GM21447 (cell line): ENCODE measurements around the gene EFCAB10.
"Not testable (repeated sequence)": the region's sequence is repeated elsewhere in the genome, so short reads cannot be mapped to it uniquely, and the experiment has no call there.

ENCODE experiments used
- ATAC-seq: cut with Tn5 transposase; IDR thresholded peaks from one replicate; pipeline ENCODE4 v1.9.1; 2021; ENCODE audit not compliant: unreplicated experiment

The EFCAB10 gene

GRCh38 chr7:105599080-105599479 is 17.8 kb upstream of the EFCAB10 start:
- ATAC-seq = not testable (repeated sequence)

- ATAC-seq = no peak
Measured at GRCh38 chr7:105596866-105597265, 15.6 kb upstream of the EFCAB10 start.

- no peak for ATAC-seq
Measured at GRCh38 chr7:105594034-105594433, 12.7 kb upstream of the EFCAB10 start.

- no peak for ATAC-seq
Measured at GRCh38 chr7:105591522-105591921, 10.2 kb upstream of the EFCAB10 start.

DNA sequence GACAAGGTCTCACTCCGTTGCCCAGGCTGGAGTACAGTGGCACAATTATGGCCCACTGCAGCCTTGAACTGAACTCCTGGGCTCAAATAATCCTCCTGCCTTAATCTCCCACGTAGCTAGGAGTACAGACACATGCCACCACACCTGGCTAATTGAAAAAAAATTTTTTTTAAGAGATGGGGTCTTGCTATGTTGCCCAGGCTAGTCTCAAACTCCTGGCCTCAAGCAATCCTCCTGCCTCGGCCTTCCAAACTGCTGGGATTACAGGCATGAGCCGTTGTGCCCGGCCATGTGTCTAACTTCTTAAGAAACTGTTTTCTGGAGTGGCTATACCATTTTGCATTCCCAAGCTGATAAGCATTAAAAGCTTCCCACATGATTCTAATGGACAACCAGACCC is 9.5 kb upstream of the EFCAB10 start:
- ATAC-seq = no peak

DNA sequence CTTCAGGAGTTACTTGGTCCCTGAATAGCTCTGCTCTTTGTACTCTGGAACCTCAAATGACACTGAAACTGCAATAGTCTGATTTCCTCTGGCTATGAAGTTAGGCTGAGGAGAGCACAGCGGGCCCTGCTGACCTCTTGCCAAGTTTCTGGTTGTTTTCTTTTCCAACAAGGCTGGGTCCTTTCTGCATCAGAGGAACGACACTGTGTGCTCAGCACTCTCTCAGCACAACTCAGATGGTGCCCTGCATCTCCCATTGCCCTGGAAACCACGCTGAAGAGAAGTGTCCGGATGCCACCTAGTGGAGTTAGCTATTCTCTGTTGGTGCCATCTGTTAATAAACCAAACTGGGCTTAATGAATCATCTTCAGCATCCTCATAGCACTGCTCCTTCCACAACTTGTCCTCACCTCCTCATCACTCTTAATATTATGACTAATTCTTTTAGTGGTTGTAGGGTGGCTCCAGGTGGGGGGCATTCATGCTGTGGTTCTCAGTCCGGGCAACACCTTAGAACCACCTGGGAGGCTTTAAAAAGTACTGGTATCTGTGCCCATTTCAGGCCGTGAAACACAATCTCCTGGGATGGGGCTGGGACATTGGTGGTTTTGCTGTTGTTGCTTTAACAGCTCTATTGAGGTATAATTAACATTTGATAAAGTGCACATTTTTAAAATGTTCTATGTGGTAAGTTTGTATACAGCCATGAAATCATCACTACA is 8.2 kb upstream of the EFCAB10 start:
- ATAC-seq = peak; percentile 86

DNA sequence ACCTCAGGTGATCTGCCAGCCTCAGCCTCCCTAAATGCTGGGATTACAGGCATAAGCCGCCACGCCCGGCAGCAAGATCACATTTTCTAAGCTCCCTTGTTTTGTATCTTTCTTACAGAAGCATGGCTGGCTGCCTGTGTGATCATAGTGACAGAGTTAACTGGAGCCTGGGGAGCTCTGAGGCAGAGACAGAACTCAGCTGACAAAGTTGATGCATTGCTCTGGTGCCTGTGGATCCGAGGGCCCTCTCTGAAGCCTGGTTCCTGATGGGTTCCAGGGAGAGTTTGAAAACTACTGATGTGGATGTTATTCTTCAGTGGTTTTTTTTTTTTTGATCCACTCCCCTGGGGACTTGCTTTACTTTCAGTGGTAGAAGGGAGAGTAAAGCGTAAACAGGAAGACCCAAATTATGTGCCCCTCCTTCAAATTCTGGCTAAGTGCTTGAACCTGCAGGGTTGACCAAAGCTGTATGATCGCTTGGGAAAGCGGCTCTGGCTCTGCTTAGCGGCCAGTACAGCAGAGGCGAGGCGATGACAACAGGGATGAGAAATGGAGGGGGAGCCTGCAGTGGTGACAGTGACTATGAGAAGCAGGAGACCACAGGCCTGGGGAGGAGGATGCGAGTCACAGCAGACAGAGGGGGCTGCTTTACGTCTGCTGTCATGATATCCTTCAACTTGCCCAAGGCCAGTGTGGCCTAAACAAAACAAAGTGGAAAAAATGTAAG is 6.8 kb upstream of the EFCAB10 start:
- ATAC-seq = no peak

DNA sequence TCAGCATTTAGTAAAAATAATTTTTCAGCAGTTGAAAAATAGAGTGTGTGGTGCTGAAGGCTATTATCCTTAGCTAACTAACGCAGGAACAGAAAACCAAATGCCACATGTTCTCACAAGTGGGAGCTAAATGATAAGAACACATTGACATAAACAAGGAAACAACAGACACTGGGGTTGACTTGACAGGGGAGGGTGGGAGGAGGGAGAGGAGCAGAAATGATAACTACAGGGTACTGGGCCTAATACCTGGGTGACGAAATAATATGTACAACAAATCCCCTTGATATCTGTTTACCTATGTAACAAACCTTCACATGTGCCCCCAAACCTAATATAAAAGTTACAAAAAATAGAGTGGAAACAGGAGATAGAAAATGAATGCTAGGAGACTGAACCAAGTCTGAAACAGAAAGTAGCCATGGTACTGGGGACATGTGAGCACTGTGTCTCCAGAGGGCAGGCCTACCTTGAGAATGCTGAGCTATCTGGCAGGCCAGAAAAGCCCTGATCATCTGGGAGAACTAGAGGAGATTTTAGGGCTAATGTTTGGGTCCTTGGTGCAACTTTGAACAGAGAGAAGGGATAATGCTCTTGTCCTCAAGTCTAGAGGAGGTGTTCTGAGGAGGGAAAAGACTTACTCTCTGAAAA is 4.7 kb upstream of the EFCAB10 start:
- ATAC-seq = peak; percentile 40

- ATAC-seq = no peak
Measured at GRCh38 chr7:105584165-105584564, 2.9 kb upstream of the EFCAB10 start.

GRCh38 chr7:105583061-105583460 is 1.8 kb upstream of the EFCAB10 start:
- ATAC-seq = no peak

DNA sequence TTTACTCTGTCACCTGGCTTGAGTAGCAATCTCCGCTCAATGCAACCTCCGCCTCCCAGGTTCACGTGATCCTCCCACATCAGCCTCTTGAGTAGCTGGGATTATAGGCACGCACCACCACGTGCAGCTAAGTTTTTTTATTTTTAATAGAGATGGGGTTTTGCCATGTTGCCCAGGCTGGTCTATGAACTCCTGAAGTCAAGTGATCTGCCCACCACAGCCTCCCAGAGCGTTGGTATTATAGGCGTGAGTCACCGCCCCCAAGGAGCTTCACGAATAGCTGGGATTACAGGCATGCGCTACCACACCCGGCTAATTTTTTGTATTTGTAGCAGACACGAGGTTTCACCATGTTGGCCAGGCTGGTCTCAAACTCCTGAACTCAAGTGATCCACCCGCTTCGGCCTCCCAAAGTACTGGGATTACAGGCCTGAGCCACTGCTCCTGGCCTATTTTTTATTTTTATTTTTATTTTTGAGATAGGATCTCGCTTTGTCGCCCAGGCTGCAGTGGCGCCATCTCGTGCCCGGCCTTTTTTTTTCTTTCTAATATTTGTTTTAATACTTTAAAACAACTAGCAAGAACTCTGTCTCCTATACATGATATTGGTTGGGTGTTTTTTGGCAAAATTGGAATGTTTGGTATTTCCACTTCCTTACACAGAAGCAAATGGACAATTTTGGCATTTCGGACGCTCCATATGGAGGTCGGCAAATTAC is 1.1 kb downstream of the EFCAB10 start:
- no peak for ATAC-seq

- ATAC-seq = no peak
Measured at GRCh38 chr7:105578496-105578895, 2.8 kb downstream of the EFCAB10 start.

- no peak for ATAC-seq
Measured at GRCh38 chr7:105577251-105577650, 4.0 kb downstream of the EFCAB10 start.

- no peak for ATAC-seq
Measured at GRCh38 chr7:105571891-105572290, 9.4 kb downstream of the EFCAB10 start.

GRCh38 chr7:105567821-105568220 is 13.5 kb downstream of the EFCAB10 start:
- ATAC-seq = no peak

DNA sequence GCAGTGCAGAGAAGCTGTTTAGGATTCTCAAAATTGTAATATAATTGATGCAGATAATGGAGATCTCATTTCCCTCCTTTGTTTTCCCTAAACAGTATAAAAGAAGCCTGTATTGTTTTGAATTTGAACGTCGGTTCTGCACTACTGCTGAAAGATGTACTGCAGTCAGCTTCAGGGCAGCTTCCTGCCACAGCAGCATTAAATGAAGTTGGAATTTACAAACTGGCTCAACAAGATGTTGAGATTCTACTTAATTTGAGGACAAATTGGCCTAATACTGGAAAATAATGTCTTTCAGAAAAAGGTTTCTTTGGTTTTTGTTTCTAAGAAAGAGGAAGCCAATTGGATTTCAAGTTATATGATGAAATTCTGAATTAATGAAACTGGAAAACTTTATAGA is 14.3 kb downstream of the EFCAB10 start:
- ATAC-seq = no peak

DNA sequence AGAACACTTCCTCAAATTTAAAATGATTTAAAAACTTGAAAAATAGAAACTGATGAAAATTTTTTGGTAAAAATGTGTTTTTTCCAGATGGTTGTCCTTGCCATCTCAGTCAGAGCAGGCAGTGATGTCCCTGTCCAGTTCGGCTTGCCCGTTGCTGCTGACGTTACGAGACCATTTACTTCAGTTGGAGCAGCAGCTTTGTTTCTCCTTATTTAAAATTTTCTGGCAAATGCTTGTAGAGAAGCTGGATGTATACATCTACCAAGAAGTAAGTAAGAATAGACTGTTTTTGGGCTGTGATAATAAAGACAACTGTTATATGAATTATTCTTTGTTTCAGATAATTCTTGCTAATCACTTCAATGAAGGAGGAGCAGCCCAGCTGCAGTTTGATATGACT is 16.1 kb downstream of the EFCAB10 start:
- no peak for ATAC-seq

GRCh38 chr7:105559926-105560325 is 21.4 kb downstream of the EFCAB10 start:
- ATAC-seq = no peak

DNA sequence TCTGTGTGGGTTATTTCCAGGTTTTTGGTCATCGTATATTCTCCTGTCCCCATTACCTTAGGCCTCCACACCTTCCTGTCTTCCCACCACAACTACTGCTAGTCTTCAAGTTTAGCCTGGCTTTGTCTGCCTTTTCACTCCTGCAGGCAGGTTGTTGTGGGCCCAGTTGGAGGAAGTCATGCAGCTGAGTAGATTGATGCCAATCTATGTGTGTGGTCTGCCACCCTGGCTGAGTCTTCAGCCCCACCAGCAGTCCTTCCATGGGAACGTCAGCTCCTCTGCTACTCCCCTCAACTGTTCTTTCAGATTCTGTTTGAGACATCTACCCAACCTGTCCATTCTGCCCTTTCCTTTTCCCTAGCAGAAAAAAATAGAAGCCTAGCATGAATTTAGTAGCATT is 43.0 kb downstream of the EFCAB10 start:
- ATAC-seq = no peak

GRCh38 chr7:105532709-105533460 is 48.4 kb downstream of the EFCAB10 start:
- ATAC-seq = no peak
